ENCODE results near the gene ATXN2L.

- TF ChIP-seq CTCF (conservative IDR thresholded peaks at IDR 0.05; ENCODE audit: low read depth, low read length) = no peak
- TF ChIP-seq EZH2 (IDR thresholded peaks at IDR 0.05; ENCODE audit: borderline replicate concordance, low read depth, low read length, poor library complexity, severe bottlenecking) = no peak
Observed at GRCh38 chr16:28866454-28866804, 43.6 kb downstream of the ATXN2L start.

Measured in A673 (cell line).